NOMO-1 treated with dmso at 0.1 percent for 144 hours (cell line): ENCODE data around the gene SPATC1L.
"Not testable (repeated sequence)": the region's sequence is repeated elsewhere in the genome, so short reads cannot be mapped to it uniquely, and the experiment has no call there.

Experiments used
- DNase-seq: peaks from one replicate; lab custom pipeline; 2025; ENCODE audit not compliant: unreplicated experiment; lab: John Stamatoyannopoulos, UW

Gene SPATC1L

DNA sequence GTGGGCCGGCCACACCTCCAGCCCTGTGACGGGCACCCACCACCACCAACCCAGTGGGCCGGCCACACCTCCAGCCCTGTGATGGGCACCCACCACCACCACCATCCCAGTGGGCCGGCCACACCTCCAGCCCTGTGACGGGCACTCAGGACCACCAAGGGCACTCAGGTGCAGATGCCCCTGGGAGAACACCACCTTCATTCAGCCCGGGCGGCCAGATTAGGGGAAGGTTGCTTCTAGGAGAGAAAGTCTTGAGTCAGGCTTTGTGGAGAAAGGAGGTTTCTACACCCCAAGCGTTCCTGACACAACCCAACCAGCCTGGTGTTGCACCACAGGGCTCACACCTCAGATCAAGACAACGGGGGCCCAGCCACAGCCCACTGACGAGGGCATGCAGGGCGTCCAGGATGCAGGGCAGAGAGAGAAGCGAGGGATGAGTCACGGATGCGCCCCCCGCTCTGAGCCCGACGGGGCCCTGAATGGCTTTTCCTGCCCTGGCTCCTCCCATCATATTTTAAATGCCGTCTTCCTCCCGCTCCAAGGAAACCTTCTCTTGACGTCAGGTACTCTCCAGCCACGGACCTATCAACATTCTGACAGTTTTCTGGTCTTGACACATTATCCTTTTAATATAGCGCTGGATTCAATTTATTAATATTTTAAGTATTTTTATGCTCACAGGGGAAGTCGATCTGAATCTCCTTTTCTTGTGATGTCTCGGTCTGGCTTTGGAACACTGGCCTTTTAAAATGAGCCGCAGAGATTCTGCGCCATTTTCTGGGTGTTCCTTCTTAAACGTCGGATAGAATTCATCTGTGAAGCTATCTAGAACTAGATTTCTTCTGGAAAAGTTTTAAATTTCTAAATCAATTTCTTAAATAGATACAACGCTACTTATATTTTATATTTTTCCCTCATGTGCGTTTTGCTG lies 631 bp upstream of the SPATC1L start:
- DNase-seq, result peak; percentile 79

DNA sequence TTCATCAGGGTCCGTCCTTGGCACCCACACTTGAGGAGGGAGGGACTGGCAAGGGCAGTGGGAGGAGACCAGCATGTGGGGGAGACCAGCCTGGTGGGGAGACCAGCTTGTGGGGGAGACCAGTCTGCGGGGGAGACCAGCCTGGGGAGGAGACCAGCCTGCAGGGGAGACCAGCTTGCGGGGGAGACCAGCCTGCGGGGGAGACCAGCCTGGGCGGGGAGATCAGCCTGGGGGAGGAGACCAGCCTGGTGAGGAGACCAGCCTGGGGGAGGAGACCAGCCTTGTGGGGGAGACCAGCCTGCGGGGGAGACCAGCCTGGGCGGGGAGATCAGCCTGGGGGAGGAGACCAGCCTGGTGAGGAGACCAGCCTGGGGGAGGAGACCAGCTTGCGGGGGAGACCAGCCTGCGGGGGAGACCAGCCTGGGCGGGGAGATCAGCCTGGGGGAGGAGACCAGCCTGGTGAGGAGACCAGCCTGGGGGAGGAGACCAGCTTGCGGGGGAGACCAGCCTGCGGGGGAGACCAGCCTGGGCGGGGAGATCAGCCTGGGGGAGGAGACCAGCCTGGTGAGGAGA lies 836 bp downstream of the SPATC1L start:
- not testable (repeated sequence) for DNase-seq

DNA sequence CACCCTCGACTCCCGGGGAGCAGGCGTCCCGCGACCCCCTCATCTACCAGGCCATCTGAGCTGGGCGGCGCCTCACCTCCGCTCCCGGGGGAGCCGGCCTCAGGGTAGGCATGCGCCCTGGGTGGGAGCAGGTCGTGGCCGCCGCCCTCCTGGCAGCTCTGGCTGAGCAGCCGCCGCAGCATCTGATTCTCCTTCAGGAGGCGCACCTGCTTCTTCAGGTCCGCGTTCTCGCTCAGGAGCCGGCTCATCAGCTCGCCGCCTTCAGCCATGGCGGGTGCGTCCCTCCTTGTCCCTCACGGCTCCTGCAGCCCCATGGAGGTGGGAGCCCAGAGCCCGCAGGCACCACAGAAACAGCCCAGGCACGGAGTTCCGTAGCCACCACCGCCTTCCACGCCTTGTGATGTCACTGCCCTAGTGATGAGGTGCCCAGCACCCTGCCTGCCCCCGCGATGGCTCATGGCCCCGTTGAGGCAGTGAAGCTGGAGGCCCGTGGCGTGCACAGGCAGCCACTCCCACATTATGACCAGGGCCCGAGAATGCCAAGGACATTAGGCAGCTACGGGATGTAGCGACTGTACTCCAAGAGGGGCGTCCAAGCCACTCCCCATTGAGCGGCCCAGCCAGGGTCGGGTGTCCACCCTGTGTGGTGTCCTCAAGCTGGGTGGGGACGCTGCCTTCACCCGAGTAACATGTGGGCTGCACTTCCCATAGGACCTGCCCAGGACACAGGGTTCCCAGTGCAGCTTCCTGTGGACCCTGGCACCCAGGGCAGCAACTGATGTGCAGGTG lies 1.5 kb downstream of the SPATC1L start:
- DNase-seq, result no peak

DNA sequence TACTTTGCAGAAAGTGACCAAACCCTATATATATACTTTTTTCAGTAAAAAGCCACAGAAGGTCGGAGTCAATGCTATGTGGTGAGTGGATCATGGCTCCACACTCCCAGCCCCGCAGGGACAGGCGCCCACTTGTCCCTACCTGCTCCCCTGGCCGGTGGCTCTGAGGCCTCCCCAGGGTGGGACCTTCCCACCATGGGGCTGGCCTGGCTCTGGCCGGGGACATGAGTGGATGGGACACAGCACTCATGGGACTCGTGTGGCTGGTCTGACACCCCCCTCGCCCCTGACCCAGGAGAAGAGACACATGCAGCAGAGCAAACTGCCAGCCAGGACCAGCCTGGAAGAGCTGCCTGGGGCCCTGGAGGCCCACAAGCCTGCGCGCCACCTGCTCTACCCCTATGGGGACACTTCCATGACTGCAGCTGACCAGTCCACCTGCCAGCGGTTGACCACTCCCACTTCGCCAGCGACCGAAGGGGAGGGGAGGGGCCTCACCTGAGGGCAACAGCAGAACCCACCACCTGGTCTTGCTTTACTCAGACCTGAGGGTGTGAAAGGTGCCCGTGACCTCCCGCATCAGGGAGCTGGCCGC lies 2.2 kb downstream of the SPATC1L start:
- DNase-seq, result no peak

DNA sequence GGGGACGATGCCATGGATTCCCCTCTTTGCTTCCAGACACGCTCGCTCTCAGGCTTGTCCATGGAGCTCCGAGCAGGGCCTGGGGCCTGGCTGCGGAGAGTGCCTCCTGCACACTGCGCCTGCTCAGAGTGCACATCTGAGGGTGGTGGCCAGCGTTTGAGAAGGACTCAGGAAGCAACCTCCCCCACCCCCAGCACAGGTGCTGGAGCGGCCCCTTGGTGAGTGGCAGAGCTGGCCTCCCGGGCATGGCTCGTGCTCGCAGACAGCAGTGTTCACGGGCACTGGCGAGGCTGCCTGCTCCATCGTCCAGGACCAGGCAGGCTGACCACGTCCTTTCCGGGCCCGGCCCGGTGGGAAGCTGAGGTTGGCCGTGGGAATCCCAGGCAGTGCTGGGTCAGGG lies 2.8 kb downstream of the SPATC1L start:
- no peak for DNase-seq

DNA sequence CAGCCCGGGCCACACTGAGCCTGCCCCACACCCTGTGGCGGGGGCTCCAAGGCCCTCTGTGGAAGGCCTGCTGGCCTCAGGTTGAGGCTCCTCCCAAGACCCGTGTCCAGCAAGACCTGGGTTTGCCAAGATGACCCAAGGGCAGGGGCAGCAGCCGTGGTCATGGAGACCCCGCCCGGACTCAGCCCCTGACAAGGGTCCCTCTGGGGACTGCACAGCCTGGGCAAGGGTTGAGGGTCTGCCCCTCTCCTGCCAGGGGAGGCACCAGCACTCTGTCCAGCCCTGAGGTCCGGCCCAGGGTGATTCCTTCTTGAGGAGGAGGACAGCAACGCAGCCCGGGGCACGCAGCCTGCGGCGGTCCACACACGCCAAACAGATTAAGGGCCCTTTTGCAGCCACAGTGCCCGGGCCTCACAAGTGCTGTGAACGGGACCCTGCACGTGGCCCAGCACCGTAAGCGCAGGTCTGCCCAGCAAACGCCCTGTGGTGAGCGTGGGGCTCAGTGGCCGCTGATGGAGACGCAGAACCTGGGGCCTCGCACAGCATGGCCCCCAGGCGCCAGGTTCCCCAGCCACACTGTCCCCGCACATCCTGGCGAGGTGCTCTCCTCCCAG lies 3.4 kb downstream of the SPATC1L start:
- DNase-seq, result no peak

DNA sequence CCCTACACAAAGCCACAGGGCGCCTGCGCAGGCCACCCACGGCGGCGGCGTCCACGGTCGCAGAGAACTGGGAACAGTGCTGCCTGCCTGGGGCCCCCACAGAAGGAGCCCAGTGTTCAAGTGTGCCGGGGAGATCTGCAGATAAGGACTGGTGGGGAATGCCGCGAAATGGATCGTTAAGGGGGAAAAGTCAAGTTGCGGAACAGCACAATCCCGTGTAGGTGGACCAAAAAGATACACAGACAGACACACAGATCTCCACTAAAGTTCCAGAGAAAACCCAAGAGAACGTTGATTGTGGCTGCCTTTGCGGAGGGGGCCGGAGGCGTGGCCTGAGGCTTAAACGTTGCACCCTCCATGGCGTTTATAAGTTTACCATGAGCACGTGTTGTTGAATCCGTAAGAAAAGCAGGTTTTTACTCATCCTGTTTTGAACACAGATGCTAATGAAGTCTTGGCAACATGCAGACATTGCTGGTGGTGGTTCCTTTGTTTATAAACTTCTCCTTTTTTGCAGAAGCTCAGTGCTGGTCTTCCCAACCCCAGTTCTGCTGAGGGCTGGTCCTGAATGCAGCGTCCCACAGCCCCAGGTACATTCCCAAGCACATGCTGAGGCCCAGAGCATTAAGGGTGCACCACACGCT lies 4.1 kb downstream of the SPATC1L start:
- no peak for DNase-seq

DNA sequence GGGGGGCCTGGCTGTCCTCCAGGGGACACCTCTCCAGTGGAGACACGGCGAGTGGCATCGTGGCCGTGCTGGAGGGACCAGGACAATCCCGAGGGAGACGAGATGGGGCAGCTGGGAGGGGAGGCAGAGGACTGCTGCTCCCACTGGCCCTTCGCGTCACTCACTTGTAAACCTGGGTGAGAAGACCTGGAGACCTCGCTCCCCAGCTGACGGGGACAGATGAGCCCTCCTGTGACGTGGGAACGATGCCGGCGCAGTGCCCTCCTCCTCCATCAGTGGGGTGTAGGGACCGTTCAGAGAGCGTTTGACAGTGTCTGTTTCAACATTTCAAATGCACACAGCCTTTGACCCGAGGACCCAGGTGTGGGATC lies 4.6 kb downstream of the SPATC1L start:
- DNase-seq, result no peak

DNA sequence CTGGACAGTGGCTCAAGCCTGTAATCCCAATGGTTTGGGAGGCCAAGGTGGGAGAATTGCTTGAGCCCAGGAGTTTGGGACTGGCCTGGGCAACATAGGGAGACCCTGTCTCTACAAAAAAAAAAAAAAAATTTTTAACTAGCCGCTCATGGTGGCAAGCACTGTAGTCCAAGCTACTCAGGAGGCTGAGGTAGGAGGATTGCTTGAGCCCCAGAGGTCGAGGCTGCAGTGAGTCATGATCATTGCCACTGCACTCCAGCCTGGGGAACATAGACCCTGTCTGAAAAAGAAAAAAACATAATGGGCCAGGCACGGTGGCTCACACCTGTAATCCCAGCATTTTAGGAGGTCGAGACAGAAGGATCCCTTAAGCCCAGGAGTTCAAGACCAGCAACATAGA lies 5.3 kb downstream of the SPATC1L start:
- DNase-seq, result no peak

DNA sequence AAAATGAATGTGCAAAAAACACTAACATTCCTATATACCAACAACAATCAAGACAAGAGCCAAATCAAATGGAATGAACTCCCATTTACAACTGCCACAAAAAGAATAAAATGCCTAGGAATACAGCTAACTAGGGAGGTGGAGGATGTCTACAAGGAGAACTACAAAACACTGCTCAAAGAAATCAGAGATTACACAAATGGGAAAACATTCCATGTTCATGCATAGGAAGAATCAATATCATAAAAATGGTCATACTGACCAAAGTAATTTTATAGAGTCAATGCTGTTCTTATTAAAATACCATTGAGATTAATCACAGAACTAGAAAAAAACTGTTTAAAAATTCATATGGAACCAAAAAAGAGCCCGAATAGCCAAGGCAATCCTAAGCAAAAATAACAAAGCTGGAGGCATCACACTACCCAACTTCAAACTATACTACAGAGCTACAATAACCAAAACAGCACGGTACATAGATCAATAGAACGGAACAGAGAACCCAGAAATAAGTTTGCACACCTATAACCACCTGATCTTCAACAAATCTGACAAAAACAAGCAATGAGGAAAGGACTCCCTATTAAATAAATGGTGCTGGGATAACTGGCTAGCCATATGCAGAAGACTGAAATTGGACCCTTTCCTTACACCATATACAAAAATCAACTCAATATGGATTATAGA lies 7.7 kb downstream of the SPATC1L start:
- DNase-seq, result not testable (repeated sequence)

DNA sequence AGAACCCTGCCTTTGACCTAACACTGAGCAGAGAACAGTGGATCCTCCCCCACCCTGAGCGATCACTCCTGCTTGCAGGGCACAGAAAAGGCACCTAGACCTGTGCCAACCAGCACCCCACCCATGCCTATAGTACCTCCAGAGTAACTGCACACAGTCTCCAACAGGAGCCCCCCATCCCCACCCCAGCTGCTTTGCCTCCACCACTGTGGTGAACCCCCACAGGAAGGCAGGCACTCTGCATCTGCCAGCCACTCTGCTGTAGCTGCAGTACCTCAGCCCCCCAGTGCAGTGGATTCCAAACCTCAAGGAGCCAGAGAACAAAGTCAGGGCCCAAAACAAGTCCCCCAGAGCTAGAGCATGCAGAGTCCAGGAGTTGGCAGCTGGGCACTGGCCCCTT lies 10.7 kb downstream of the SPATC1L start:
- no peak for DNase-seq

DNA sequence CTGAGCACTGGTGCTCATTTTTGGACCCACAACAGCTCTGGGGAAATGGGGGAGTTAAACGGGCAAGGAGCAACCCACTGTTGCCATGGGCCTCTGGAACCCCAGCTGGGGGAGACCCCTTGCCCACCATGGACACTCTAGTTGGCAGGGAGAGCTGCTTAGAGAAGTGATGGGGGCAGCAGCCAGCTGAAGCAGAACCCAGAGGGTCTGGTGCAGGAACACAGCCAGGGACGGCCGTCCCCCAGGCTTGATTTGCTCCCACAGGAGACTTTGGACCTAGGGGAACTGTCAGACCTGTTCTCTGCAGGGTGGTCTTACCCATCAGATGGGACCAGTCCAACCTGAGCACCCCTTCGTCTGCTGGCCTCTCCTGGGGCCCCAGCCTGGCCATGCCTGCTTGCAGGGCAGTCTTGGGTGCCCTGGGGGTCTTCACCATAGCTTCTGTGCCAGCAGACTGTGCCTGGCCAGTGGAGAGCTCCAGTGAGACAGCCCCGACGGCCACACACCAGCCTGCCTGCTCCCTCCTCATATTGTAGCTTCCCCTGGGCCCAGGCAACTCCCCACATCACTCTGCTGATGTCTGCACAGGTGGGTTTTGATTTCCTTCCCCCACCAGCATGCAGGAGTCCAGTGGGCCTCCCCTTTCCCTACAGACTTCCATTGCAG lies 11.3 kb downstream of the SPATC1L start:
- no peak for DNase-seq

DNA sequence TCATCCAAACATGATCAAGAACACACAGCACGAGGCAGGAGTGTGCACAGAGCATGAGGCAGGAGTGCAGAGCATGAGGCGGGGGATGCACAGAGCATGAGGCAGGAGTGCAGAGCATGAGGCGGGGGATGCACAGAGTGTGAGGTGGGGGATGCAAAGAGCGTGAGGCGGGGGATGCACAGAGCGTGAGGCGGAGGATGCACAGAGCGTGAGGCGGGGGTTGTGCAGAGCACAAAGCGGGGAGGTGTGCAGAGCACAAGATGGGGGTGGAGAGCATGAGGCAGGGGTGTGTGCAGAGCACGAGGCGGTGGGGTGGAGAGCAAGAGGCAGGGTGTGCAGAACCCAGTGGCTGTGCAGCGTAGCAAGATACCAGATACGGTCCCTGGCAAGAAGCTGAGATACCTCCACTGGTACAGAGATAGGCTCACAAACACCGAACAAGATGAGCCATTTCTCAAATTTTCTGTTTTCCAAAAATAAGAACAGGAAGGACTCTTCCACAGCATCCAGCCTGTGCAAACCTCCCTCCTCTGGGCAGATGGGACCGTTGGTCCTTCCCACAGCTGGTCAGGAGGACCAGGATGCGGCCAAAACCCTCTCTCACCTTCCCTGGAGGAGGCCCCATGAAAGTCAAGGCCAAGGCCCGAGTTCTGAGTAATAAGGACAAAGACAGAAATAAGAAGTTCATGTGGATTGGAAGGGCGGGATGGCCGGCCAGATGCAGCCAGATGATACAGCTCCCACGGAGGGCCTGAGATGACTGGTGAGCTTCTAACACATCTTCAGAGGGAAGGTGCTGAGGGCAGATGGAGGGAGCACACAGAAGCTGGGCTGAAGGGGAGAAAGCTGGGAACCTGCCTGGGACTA lies 12.0 kb downstream of the SPATC1L start:
- DNase-seq, result no peak

DNA sequence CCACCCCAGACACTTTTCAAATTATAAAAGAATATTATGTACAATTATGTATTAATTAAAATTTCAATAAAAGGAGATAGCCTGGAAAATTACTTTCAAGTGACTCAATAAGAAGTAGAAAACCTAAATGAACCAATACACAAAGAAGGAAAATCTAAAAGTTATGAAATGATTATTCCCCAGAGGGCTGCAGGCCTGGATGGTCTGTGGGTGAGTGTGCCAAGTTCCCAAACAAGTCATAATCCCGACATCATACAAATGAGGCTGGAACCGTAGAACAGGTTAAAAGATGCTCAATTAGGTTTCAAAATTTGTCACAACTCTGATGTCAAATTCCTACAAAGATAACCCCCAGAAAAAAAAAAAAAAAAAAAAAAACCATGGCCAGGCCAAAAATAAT lies 12.7 kb downstream of the SPATC1L start:
- DNase-seq, result no peak

DNA sequence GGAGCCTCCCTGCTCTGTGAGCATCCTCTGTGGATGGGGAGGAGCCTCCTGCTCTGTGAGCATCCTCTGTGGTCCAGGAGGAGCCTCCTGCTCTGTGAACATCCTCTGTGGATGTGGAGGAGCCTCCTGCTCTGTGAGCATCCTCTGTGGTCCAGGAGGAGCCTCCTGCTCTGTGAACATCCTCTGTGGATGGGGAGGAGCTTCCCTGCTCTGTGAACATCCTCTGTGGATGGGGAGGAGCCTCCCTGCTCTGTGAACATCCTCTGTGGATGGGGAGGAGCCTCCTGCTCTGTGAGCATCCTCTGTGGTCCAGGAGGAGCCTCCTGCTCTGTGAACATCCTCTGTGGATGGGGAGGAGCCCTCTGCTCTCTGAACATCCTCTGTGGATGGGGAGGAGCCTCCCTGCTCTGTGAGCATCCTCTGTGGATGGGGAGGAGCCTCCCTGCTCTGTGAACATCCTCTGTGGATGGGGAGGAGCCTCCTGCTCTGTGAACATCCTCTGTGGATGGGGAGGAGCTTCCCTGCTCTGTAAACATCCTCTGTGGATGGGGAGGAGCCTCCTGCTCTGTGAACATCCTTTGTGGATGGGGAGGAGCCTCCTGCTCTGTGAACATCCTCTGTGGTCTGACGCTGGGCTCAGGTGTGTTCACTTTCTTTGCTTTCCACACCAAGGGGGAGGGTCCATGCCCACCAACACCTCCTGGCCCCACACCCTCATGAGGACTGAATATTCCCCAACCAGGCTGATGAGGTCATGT lies 13.6 kb downstream of the SPATC1L start:
- not testable (repeated sequence) for DNase-seq

DNA sequence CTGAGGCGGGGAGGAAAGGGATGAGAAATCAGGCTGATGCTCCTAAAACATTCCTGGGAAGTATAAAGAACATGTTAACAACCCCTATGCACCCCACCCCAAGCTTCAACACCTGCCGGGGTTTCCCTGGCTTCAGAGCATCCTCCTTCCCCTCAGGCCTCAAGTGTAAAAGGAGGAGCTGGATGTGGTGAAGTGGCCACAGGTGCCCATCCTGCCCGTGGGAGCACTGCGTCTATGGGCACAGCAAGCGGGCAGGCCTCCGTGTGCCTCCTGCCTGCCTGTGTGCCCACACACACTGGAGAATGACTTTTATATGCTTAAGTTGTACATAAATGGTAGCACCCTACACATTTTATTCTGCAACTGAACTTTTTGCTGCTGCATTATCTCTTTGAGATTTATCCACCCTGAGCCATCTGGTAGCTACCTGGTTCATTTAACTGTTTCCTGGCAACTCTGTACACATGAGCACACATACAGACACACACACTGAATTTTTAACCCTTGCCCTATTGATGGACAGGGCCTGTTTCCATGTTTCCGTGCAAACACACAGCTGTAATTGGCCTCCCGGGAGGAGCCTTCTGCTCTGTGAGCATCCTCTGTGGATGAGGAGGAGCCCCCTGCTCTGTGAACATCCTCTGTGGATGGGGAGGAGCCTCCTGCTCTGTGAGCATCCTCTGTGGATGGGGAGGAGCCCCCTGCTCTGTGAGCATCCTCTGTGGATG lies 15.4 kb downstream of the SPATC1L start:
- DNase-seq, result no peak

DNA sequence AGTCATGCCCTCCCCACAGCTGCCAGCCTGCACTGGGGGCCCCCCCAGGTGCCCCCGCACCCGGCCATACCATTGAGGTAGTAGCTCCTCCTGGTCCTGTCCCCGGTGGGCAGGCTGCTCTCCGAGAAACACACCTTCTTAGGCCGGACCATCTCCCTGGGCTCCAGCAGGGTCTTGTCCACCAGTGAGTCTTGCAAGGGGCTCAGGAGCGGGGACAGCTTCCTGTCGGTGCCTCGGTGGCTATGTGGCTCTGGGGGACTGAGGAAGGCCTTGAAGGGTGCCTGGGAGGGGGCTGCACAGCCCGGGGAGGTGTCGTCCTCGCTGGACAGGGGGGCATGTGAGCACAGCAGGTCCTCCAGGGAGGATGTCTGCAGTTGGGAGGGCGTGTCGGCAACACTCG lies 16.0 kb downstream of the SPATC1L start:
- no peak for DNase-seq
